Ovary (tissue), 3 donors: ENCODE measurements around the gene LRRC4C.

Source experiments
- EP300 ChIP-seq: sonication (generic); formaldehyde crosslinking; IDR thresholded peaks from one replicate; pipeline ENCODE4 v1.6.1; 2017; ENCODE audit warnings: antibody characterized with exemption
- POLR2A ChIP-seq: fragments of 450-650 bp; IDR thresholded peaks from one replicate; pipeline ENCODE4 v1.6.1; 2017; ENCODE audit warnings: antibody characterized with exemption, mild to moderate bottlenecking, moderate library complexity
- TF ChIP-seq, protein P1 (sequence below), 3 donors: fragments of 450-650 bp in 2 of 3; fragments of 200-600 bp in 1 of 3; IDR thresholded peaks; one replicate each; pipeline versions ENCODE4 v1.5.1 to v1.8.0; 2016 to 2022; ENCODE audit warnings: antibody characterized with exemption in 3 of 3, mild to moderate bottlenecking in 1 of 3
- donor health status: DM: no; HTN: no; CAD: no.

DNA sequence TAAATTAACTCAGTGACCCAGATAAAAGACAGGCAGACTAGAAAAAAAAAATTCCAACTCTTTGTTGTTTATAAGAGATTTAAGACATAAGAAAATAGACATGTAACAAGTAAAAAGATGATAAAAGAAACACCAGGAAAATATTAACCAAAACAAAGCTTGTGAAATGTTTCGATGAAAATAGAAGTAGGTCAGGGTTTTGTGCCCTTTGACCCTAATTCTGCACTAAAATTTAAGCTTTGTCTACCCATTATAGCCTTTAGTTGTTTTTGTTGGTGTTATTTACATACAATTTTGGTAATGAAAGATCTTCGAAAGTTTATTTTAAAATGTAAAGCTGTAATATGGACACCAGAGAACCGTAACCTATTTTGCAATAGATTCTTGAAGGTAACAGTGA is 75.7 kb downstream of the LRRC4C start:
- TF ChIP-seq, protein P1, sequence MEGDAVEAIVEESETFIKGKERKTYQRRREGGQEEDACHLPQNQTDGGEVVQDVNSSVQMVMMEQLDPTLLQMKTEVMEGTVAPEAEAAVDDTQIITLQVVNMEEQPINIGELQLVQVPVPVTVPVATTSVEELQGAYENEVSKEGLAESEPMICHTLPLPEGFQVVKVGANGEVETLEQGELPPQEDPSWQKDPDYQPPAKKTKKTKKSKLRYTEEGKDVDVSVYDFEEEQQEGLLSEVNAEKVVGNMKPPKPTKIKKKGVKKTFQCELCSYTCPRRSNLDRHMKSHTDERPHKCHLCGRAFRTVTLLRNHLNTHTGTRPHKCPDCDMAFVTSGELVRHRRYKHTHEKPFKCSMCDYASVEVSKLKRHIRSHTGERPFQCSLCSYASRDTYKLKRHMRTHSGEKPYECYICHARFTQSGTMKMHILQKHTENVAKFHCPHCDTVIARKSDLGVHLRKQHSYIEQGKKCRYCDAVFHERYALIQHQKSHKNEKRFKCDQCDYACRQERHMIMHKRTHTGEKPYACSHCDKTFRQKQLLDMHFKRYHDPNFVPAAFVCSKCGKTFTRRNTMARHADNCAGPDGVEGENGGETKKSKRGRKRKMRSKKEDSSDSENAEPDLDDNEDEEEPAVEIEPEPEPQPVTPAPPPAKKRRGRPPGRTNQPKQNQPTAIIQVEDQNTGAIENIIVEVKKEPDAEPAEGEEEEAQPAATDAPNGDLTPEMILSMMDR (IDR thresholded peaks at IDR 0.05), result no peak
- no peak for TF ChIP-seq EP300
- TF ChIP-seq POLR2A, result no peak
